Neural cell (in vitro differentiated cells): ENCODE measurements around the gene IFRD1. TPM values are rescaled to one million over a fixed set of nuclear protein-coding genes. Genes with fewer than 3 reads are reported as not detected.

Experiments used
- H2AFZ ChIP-seq: fragments of 200-600, 300-800 bp; sonication (generic), shearing (Covaris generic); 2 replicates; pipeline ENCODE4 v1.6.0; 2014; ENCODE audit warnings: low read depth, mild to moderate bottlenecking, antibody characterized with exemption, low read length, moderate library complexity
- H3F3A ChIP-seq: fragments of 200-600 bp; shearing (Covaris generic); 2 replicates; pipeline ENCODE4 v1.6.1; 2016; ENCODE audit warnings: mild to moderate bottlenecking, moderate library complexity, mixed read lengths, antibody characterized with exemption, low read length; ENCODE audit not compliant: insufficient read depth, poor library complexity, severe bottlenecking
- H3K27ac ChIP-seq: fragments of 200-600, 300-800 bp; sonication (generic), shearing (Covaris generic); 2 replicates; pipeline ENCODE4 v1.5.1; 2014; ENCODE audit warnings: mild to moderate bottlenecking, low read length, moderate library complexity
- H3K27me3 ChIP-seq: fragments of 300-800, 200-600 bp; sonication (generic), shearing (Covaris generic); 2 replicates; pipeline ENCODE4 v1.6.0; 2014; ENCODE audit warnings: mild to moderate bottlenecking, low read depth, low read length, moderate library complexity; ENCODE audit not compliant: insufficient read depth
- H3K36me3 ChIP-seq: fragments of 300-800, 200-600 bp; sonication (generic), shearing (Covaris generic); 2 replicates; pipeline ENCODE4 v1.5.1; 2014; ENCODE audit warnings: mild to moderate bottlenecking, antibody characterized with exemption, low read length, moderate library complexity; ENCODE audit not compliant: insufficient read depth
- H3K4me2 ChIP-seq: fragments of 300-800, 200-600 bp; sonication (generic), shearing (Covaris generic); 2 replicates; pipeline ENCODE4 v1.6.0; 2014; ENCODE audit warnings: mild to moderate bottlenecking, low read length
- H3K4me3 ChIP-seq: fragments of 300-800, 200-600 bp; sonication (generic), shearing (Covaris generic); 2 replicates; pipeline ENCODE4 v1.5.1; 2014; ENCODE audit warnings: mild to moderate bottlenecking, low read length, moderate library complexity
- H3K79me2 ChIP-seq: fragments of 200-600 bp; shearing (Covaris generic); replicated peaks from 2 replicates; pipeline ENCODE4 v1.6.0; 2014; ENCODE audit warnings: mild to moderate bottlenecking, low read length, moderate library complexity; ENCODE audit not compliant: insufficient read depth
- H3K9ac ChIP-seq: fragments of 300-800, 200-600 bp; sonication (generic), shearing (Covaris generic); 2 replicates; pipeline ENCODE4 v1.6.1; 2016; ENCODE audit warnings: mild to moderate bottlenecking, low read length, mixed read lengths
- H3K9me2 ChIP-seq: fragments of 200-600 bp; shearing (Covaris generic); 2 replicates; pipeline ENCODE4 v1.6.1; 2016; ENCODE audit warnings: mild to moderate bottlenecking, low read length, mixed read lengths; ENCODE audit not compliant: insufficient read depth
- H3K9me3 ChIP-seq: fragments of 200-600, 300-800 bp; sonication (generic), shearing (Covaris generic); 2 replicates; pipeline ENCODE4 v1.6.1; 2016; ENCODE audit warnings: mild to moderate bottlenecking, mixed run types, low read length, moderate library complexity, mixed read lengths
- H4K20me1 ChIP-seq: fragments of 200-600 bp; shearing (Covaris generic); 2 replicates; pipeline ENCODE4 v1.6.1; 2016; ENCODE audit warnings: mild to moderate bottlenecking, mixed run types; ENCODE audit not compliant: insufficient read depth
- CTCF ChIP-seq: fragments of 450-650 bp; IDR thresholded peaks from 2 replicates; pipeline ENCODE4 v1.5.1; 2014; ENCODE audit warnings: antibody characterized with exemption, mild to moderate bottlenecking, moderate library complexity; ENCODE audit not compliant: poor library complexity, severe bottlenecking
- EP300 ChIP-seq: fragments of 450-650 bp; conservative IDR thresholded peaks from 2 replicates; pipeline ENCODE4 v1.6.1; 2014; ENCODE audit warnings: antibody characterized with exemption, mild to moderate bottlenecking, moderate library complexity; ENCODE audit not compliant: poor library complexity, severe bottlenecking
- EZH2 ChIP-seq: fragments of 200-600, 300-800 bp; shearing (Covaris generic), sonication (generic); IDR thresholded peaks from 2 replicates; pipeline ENCODE4 v1.6.1; 2014; ENCODE audit warnings: antibody characterized with exemption, low read length, borderline replicate concordance, mild to moderate bottlenecking; ENCODE audit not compliant: insufficient read depth, poor library complexity, severe bottlenecking
- MXI1 ChIP-seq: fragments of 450-650 bp; conservative IDR thresholded peaks from 2 replicates; pipeline ENCODE4 v1.6.1; 2014; ENCODE audit warnings: antibody characterized with exemption, mild to moderate bottlenecking; ENCODE audit not compliant: poor library complexity, severe bottlenecking
- POLR2AphosphoS5 ChIP-seq: IDR thresholded peaks from 2 replicates; pipeline ENCODE4 v1.6.1; 2012
- RAD21 ChIP-seq: fragments of 450-650 bp; conservative IDR thresholded peaks from 2 replicates; pipeline ENCODE4 v1.6.1; 2014; ENCODE audit warnings: antibody characterized with exemption, mild to moderate bottlenecking, moderate library complexity
- SMC3 ChIP-seq: fragments of 450-650 bp; conservative IDR thresholded peaks from 2 replicates; pipeline ENCODE4 v1.6.1; 2014; ENCODE audit warnings: antibody characterized with exemption, mild to moderate bottlenecking, moderate library complexity; ENCODE audit not compliant: poor library complexity
- TAF1 ChIP-seq: IDR thresholded peaks from 2 replicates; pipeline ENCODE4 v1.6.1; 2012; ENCODE audit warnings: low read depth
- polyA plus RNA-seq: library from polyadenylated mRNA; depleted of rRNA; stranded (reverse); fragments of >200 nt; gene quantifications from 2 replicates; pipeline ENCODE4 v1.2.3, GENCODE V29; 2014
- TF ChIP-seq, protein P1 (sequence below): IDR thresholded peaks from 2 replicates; pipeline ENCODE4 v1.6.1; 2012; ENCODE audit warnings: borderline replicate concordance

IFRD1 gene
- polyA plus RNA-seq, 1 donor from 2014 or later, result 270 TPM

- no peak overlapping the region for H3K9ac ChIP-seq
- no peaks in the 10 kb centered on the region for H3F3A ChIP-seq
- H3K36me3 ChIP-seq, result no peaks in the 10 kb centered on the region
- no peak overlapping the region for H2AFZ ChIP-seq
- no peak overlapping the region for H3K4me2 ChIP-seq
- H3K9me3 ChIP-seq, result no peaks in the 10 kb centered on the region
- H3K4me3 ChIP-seq, result no peak overlapping the region
- H3K9me2 ChIP-seq, result no peaks in the 10 kb centered on the region
- no peaks in the 10 kb centered on the region for H4K20me1 ChIP-seq
- H3K27ac ChIP-seq, result no peak overlapping the region
- H3K27me3 ChIP-seq, result no peaks in the 10 kb centered on the region
- no peaks in the 10 kb centered on the region for H3K79me2 ChIP-seq
- TF ChIP-seq EZH2 (no peak), MXI1 (no peak), EP300 (no peak), POLR2AphosphoS5 (no peak), RAD21 (no peak), TAF1 (no peak), CTCF (no peak)
- TF ChIP-seq, protein P1, sequence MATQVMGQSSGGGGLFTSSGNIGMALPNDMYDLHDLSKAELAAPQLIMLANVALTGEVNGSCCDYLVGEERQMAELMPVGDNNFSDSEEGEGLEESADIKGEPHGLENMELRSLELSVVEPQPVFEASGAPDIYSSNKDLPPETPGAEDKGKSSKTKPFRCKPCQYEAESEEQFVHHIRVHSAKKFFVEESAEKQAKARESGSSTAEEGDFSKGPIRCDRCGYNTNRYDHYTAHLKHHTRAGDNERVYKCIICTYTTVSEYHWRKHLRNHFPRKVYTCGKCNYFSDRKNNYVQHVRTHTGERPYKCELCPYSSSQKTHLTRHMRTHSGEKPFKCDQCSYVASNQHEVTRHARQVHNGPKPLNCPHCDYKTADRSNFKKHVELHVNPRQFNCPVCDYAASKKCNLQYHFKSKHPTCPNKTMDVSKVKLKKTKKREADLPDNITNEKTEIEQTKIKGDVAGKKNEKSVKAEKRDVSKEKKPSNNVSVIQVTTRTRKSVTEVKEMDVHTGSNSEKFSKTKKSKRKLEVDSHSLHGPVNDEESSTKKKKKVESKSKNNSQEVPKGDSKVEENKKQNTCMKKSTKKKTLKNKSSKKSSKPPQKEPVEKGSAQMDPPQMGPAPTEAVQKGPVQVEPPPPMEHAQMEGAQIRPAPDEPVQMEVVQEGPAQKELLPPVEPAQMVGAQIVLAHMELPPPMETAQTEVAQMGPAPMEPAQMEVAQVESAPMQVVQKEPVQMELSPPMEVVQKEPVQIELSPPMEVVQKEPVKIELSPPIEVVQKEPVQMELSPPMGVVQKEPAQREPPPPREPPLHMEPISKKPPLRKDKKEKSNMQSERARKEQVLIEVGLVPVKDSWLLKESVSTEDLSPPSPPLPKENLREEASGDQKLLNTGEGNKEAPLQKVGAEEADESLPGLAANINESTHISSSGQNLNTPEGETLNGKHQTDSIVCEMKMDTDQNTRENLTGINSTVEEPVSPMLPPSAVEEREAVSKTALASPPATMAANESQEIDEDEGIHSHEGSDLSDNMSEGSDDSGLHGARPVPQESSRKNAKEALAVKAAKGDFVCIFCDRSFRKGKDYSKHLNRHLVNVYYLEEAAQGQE, result no peak
Measured at GRCh38 chr7:112497481-112497880, 47.2 kb downstream of the IFRD1 start.

DNA sequence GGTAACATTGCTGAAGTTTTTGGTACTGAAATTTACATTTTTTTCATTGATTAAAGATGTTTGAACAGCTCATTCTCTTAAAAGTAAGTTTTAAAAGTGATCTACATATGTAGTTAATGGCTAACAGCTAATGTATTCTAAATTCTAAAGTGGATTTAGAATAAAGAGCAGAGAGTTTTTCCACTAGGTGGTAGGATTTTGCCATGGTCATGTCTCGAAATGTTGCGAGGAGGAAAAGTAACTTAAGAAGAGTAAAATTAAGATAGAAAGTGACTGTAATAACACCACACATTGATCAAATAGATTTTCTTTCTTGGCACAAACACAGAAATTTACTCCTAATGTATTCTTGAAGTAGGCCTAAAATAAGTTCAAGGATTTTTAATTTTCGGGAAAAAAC is 50.4 kb downstream of the IFRD1 start:
- no peaks in the 10 kb centered on the region for H3F3A ChIP-seq
- no peak overlapping the region for H3K27ac ChIP-seq
- no peaks in the 10 kb centered on the region for H4K20me1 ChIP-seq
- H3K36me3 ChIP-seq, result no peaks in the 10 kb centered on the region
- no peaks in the 10 kb centered on the region for H3K9me3 ChIP-seq
- no peak for TF ChIP-seq EP300
- peak; percentile 51 for TF ChIP-seq SMC3
- TF ChIP-seq TAF1, result no peak
- TF ChIP-seq RAD21, result peak; percentile 61
- no peak for TF ChIP-seq EZH2
- TF ChIP-seq, protein P1, result no peak
- TF ChIP-seq CTCF, result peak; percentile 54
- no peak overlapping the region for H3K9ac ChIP-seq
- no peaks in the 10 kb centered on the region for H3K9me2 ChIP-seq
- no peak overlapping the region for H3K4me3 ChIP-seq
- H2AFZ ChIP-seq, result no peak overlapping the region
- H3K4me2 ChIP-seq, result no peak overlapping the region
- H3K27me3 ChIP-seq, result no peaks in the 10 kb centered on the region
- H3K79me2 ChIP-seq, result no peaks in the 10 kb centered on the region
